Measurements from ENCODE around the gene LYPLA2.
"Not testable (repeated sequence)": the region's sequence is repeated elsewhere in the genome, so short reads cannot be mapped to it uniquely, and the experiment has no call there.

The LYPLA2 gene

GRCh38 chr1:23779826-23780371, 11.0 kb upstream of the LYPLA2 start:
- no peak for DNase-seq (ENCODE audit: low spot score)

GRCh38 chr1:23783141-23783540, 7.8 kb upstream of the LYPLA2 start:
- DNase-seq (ENCODE audit: low spot score): not testable (repeated sequence)

GRCh38 chr1:23784846-23785245, 6.1 kb upstream of the LYPLA2 start:
- DNase-seq (ENCODE audit: low spot score): no peak

- DNase-seq (ENCODE audit: low spot score): no peak
These were observed 3.2 kb upstream of the LYPLA2 start for GRCh38 chr1:23787701-23788100.

DNA sequence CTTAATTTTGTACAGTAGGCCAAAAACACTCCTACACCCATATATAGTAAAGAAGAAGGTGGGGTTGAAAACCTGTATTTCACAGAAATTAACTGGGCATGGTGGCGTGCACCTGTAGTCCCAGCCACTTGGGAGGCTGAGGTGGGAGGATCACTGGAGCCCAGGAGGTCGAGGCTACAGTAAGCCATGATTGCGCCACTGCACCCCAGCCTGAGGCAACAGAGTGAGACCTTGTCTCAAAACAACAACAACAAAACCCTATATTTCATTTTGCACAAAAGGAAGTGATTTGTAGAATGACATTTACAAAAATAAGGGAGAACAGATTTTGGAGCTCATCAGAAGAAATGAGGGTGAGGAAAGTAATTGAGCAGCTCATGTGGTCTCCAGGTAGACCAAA, 2.2 kb upstream of the LYPLA2 start:
- DNase-seq (ENCODE audit: low spot score): no peak

DNA sequence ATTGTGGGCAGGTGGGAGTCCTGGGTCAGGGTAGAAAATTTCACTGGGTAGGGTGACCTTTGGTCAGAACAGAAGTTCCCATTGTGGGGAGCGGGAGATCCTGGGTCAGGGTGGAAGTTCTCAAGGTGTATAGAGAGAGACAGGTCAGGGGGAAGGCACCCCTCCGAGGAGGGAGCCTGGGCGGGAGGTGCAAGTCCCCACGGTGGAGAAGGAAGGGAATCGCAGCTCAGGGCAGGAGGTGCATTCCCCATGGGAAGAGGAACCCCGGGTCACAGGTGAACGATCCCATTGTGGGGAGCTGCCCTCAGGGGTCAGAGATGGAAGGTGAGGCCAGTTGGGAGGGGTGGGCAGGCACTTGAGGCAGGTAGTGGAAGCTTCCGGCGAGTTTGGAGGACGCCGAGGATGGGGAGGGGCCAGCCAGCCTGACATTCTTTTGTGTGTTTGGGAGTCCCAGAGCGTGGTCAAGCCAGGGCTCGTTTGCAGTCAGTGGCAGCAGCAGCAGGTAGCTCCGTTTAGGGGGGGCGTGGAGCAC, 637 bp downstream of the LYPLA2 start:
- DNase-seq (ENCODE audit: low spot score): peak; percentile 36

DNA sequence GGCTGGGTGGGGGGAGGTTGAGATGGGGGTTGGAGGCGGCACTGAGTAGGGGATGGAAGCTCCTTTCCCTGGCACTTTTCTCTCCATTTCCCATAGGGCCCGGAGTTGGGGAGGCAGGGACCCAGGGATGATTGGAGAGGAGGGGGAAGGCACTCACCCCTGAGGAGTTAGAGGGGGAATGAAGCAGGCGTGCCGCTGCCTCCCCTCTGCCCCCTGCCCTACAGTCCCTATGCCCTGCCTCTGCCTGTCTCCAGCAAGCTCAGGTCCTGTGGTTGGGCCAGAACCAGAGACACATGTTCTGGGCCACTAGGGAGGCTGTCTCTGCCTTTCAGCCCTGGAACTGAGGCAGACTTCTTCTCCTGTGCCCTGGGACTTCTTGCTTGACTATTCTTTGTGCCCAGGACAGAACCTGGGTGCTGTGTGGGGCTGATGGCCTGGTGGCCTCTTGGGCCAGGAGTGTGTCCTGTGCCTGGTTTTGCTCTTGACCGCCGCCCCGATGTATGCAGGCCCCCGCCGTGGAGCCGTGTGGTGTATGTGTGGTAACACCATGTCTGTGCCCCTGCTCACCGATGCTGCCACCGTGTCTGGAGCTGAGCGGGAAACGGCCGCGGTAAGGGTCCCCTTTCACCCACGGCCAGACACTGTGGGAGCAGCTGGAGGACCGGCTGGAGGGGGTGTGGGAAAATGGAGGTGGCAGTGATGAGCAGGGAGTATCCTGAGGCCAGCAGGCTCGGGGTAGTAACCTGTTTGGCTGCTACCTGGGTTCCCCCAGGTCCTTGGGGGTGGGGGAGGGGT, 1.4 kb downstream of the LYPLA2 start:
- DNase-seq (ENCODE audit: low spot score): no peak

GRCh38 chr1:23793018-23793781, 2.3 kb downstream of the LYPLA2 start:
- DNase-seq (ENCODE audit: low spot score): peak; percentile 46

DNA sequence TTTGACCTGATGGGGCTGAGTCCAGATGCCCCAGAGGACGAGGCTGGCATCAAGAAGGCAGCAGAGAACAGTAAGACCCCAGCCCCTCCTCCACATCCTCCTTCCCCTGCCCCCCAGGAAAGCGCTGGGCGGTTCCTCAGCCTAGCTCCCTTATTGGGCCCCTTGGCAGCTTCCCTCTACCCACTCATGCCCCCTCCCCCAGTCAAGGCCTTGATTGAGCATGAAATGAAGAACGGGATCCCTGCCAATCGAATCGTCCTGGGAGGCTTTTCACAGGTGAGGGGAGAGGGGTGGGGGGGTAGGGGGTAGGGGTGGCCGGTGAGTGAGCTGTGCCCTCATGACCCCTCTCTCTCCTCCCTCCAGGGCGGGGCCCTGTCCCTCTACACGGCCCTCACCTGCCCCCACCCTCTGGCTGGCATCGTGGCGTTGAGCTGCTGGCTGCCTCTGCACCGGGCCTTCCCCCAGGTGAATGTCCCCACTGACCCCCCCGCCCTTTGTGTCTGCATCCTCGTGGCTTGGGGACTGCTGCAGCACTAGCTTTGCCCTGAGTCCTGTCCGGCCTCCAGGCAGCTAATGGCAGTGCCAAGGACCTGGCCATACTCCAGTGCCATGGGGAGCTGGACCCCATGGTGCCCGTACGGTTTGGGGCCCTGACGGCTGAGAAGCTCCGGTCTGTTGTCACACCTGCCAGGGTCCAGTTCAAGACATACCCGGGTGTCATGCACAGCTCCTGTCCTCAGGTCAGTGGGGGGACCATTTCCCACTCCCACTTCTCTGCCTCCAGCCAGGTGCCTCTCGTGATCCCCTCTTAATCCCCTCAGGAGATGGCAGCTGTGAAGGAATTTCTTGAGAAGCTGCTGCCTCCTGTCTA, 3.2 kb downstream of the LYPLA2 start:
- DNase-seq (ENCODE audit: low spot score): no peak

- not testable (repeated sequence) for DNase-seq (ENCODE audit: low spot score)
These were observed 3.8 kb downstream of the LYPLA2 start for GRCh38 chr1:23794732-23795182.

DNA sequence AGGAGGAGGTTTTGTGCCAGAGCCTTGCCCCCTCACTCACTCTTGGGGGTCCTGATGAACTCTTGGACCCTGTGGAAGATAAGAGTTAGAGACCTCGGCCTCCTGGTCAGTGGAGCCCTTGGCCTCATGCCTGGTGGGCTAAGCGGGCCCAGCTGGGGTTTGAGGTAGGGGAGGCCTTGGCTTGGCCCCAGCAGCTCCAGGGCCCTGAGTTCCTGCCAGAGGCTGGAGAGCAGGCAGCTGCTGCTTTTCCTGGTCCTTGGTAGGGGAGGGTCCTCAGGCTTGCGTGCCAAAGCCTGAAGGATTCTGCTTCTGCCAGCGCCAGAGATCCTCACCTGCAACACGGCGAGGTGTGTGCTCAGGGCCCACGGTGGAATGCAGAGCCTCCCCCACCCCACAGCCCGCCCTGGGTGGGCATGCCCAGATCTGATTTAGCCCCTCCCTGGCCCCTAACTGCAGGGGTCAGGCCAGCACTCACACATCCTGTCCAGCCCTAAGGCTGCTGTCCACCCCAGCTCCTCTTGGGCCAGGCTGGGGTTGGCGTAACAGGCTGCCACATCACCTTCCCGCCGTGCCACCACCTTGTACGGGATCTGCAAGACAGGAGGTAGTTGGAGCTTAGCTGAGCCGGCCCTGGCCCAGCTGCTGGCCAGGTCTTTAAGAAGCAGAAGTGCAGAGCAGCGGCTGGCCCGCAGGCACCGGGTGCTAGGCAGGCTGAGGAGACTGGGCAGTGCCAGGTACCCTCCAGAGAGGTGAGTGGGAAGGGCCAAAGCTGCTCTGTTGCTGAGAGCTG, 4.9 kb downstream of the LYPLA2 start:
- no peak for DNase-seq (ENCODE audit: low spot score)

DNA sequence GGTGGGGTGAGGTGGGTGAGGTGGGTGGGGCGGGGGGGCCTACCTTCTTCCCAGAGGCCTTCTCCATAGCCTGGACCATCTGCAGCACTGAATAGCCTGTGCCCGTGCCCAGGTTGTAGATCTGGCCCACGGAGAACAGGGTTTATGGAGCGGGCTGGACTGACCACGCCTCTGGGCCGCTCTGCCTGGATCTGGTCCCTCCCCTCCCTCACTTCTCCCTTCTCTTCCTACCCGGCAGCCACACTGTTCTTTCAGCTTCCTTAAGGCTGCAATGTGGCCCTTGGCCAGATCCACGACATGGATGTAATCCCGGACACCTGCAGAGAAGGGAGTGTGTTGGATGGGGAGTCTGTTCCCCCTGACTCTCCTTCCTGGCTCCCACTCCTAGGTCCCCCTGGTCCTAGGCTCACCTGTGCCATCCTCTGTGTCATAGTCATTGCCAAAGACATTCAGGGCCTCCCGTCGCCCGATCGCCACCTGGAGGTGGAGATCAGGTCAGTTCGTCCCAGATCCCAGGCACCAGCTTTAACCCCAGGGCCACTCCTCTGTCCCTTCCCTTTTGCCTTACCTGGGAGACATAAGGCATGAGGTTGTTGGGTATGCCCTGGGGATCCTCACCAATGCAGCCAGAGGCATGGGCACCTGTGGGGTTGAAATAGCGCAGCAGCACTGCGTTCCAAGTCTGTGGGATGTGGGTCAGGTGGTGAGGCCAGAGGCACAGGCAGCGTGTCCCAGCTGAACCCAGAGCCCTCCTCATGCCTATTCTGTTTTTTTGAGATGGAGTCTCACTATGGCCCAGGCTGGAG, 5.7 kb downstream of the LYPLA2 start:
- peak; percentile 35 for DNase-seq (ENCODE audit: low spot score)

DNA sequence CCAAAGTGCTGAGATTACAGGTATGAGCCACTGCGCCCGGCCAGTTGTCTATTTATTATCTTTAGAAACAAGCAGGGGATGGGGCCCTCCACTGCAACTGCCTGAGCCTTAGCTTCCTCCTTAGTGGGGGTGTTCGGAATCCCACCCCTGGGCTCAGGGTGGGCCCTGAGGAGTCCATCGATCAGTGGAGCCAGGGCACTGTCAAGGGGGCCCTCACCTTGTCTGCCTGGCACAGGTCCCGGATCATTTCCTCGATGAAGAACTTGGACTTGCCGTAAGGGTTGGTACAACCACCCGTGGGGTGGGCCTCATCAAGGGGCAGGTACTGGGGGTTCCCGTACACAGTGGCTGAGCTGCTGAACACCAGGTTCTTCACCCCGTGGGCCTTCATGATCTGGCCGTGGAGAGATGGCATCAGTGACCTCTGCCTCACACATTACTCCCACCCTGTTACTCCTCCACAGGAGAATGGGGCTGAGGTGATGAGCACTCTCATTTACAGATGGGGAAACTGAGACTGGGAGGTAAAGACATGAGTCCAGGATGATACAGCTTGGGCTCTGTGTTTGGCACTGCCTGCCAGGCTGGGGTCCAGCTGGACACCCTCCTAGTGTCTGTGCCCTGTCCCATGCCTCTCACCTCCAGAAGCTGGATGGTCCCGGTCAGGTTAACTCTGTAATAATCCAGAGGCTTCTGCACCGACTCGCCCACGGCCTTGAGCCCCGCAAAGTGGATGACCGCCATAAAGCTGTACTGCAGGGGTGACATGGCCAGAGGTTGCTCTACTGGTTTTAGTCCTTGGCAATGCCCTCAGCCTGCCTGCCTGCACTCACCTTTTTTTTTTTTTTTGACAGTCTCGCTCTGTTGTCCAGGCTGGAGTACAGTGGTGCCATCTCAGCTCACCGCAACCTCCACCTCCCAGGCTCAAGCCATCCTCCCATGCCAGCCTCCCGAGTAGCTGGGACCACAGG, 6.8 kb downstream of the LYPLA2 start:
- DNase-seq (ENCODE audit: low spot score): no peak

GRCh38 chr1:23798662-23799142, 7.8 kb downstream of the LYPLA2 start:
- DNase-seq (ENCODE audit: low spot score): no peak

DNA sequence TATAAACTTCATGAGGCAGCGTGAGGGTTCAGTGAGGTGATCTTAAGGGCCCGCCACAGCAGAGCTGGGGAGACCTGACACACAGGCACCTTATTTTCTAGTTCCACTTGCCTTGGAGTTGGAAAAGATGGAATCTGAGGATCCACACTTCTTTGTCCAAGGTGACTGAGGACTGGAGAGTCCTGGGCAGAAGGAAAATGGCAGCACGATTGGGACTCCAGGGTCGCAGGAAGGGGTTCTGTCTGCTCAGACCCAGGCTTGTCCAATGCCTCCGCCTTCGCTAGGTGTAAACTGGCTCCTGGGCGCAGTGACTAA, 8.3 kb downstream of the LYPLA2 start:
- no peak for DNase-seq (ENCODE audit: low spot score)

DNA sequence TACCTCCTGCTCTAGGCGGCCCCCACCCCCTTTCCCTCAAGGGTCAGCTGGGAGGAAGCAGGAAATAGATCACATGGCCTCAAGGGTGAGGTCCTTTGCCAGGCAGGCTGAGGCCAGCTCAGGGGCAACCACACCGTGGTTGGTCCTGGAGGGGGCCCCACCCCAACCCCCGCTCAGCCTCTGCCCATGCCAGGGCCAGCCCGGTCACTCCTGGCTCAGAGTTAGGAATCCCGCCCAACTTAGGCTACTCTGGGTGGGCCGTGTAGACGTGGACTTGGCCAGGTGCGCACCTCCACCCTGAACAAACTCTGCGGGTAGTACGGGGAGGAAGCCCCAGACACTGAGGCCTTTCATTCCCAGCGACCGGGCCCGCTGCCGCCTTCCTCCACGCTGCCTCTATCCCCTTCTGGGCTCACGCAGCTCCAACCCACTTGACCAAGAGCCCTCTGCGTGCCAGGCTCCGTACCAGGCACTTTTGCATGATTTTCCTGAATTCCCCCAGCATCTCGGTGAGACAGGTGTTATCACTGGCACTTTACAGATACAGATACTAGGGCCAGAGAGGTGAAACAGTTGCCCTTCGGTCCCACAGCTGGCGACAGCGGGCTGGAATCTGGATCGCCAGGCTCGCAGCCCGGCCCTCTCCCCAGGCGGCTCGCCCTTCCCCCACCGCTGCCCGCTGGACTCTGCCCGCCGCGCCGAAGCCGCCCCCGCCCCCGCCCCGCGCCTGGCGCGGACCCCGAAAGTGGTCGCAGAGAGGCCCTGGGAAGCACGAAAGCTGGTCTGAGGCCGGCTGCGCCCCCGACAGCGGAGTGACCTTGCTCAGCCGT, 8.8 kb downstream of the LYPLA2 start:
- no peak for DNase-seq (ENCODE audit: low spot score)

GRCh38 chr1:23800400-23801337, 9.7 kb downstream of the LYPLA2 start, which contains the start of gene GALE:
GALE (minus strand) TSS chr1:23800754; CDS start chr1:23799007, 1,747 bp downstream.
- DNase-seq (ENCODE audit: low spot score): peak; percentile 95

Data from cerebellar cortex (tissue), 1 donor.